LNCAP (cell line): ENCODE measurements around the gene RFC2.

Experiments used
- TF ChIP-seq, protein P1 (sequence below): fragments of 450-650 bp; IDR thresholded peaks from 2 replicates; pipeline ENCODE4 v1.5.1; 2017; ENCODE audit warnings: mild to moderate bottlenecking

Gene RFC2

DNA sequence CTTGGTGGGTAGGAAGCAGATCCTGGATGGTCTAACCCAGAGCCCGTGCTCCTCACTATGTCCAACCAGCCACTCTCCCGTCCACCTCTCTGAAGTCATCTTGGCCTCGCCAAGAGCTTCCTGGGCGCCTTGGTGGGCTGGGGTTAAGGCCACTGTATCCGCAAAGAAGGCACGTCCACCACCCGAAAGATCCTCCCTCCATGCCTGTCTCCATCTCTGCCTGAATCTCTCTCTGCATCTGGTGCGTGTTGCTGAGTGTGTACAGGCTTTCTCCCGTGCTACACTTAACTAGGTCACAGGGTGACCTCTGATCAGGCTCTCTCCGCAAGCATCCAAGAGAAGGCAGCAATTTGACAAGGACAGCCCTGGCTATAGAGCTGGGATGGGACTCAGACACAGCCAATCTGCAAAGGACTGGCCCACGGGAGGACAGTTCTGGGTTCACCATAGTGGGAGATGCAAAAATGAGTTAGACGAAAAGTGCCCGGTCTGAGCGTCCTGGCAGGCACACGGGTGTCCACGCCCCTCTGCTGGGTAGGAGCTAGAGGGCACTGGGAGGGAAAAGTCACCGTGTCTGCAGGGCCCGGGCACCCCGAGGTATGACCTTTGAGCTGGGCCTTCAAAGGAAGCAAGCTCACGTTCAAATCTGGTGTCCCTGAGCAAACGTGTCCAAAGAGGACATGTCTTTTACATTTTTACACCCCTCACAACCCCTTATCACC, 9.4 kb upstream of the RFC2 start:
- TF ChIP-seq, protein P1, sequence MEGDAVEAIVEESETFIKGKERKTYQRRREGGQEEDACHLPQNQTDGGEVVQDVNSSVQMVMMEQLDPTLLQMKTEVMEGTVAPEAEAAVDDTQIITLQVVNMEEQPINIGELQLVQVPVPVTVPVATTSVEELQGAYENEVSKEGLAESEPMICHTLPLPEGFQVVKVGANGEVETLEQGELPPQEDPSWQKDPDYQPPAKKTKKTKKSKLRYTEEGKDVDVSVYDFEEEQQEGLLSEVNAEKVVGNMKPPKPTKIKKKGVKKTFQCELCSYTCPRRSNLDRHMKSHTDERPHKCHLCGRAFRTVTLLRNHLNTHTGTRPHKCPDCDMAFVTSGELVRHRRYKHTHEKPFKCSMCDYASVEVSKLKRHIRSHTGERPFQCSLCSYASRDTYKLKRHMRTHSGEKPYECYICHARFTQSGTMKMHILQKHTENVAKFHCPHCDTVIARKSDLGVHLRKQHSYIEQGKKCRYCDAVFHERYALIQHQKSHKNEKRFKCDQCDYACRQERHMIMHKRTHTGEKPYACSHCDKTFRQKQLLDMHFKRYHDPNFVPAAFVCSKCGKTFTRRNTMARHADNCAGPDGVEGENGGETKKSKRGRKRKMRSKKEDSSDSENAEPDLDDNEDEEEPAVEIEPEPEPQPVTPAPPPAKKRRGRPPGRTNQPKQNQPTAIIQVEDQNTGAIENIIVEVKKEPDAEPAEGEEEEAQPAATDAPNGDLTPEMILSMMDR: no peak

DNA sequence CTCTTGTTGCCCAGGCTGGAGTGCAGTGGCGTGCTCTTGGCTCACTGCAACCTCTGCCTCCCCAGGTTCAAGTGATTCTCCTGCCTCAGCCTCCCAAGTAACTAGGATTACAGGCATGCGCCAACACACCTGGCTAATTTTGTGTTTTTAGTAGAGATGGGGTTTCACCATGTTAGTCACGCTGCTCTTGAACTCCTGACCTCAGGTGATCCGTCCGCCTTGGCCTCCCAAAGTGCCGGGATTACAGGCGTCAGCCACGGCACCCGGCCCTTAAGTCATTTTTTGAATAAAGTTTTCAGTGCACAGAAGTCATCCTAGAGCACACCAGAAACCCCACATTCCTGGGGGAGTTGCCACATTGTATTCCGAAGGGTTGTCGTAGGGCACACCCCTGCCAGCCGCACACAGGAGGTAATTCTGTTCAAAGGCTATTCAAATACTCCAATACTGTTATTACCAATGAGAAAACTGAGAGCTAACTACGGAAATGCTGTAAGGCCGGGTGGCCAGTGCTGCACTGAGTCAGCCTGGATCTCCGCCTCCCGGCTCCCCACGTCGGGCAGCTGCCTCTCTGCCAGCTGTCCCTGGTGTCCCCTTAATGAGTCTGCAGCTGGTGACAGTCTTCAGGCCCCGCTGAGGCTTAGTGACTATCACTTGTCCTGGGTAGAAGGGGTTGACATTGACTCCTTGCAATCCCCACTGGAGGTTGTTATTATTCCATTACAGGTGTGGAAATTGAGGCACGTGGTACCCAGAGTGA, 8.6 kb upstream of the RFC2 start:
- TF ChIP-seq, protein P1: no peak

DNA sequence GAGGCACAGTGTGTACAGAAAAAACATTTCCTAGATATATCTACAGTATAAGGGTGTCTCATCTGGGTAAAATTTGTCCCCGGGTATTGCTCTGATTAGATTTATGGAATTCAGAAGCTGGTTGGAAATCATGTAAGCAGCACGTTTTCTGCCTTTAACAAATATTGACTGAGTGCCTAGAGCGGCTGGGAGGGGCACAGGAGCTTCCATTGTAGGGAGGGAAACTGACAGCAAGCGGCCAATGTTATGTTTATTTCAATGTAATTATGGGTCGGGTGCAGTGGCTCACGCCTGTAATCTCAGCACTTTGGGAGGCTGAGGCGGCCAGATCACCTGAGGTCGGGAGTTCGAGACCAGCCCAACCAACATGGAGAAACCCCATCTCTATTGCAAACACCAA, 4.4 kb upstream of the RFC2 start:
- TF ChIP-seq, protein P1: no peak

DNA sequence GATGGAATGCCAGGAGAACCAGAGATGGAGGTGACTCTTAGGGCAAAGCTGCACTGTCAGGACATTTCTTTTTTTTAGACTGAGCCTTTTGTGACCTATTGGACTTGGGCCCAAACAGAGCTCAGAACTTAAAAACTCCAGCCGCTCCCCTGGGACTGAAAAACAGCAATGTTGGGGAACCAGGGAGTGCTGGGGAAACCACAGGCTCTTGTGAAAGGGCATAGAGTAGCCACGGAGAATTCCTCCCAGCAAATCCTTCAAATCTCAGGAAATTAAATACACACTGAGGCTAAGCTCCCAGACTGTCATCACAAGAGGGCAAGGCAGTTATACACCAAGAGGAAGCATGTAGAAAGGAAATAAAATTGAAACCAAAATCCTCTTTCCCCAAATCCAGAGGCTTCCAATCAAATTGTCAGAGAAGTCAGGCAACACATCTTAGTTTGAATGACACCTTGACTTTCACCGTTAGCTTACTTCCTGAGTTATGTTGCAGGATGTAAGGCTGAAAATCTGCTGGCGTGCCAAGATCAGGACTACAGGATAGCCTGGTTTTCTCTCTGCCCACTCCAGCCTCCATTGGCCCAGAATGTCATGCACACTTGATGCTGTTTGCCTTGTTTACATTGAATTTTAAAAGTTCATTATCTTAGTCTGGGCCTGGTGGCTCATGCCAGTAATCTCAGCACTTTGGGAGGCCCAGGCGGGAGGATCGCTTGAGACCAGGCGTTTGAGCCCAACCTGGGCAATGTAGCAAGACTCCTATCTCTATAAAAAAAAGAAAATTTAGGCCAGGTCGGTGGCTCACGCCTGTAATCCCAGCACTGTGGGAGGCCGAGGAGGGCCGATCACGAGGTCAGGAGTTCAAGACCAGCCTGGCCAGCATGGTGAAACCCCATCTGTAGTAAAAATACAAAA, 2.6 kb upstream of the RFC2 start:
- TF ChIP-seq, protein P1: no peak

DNA sequence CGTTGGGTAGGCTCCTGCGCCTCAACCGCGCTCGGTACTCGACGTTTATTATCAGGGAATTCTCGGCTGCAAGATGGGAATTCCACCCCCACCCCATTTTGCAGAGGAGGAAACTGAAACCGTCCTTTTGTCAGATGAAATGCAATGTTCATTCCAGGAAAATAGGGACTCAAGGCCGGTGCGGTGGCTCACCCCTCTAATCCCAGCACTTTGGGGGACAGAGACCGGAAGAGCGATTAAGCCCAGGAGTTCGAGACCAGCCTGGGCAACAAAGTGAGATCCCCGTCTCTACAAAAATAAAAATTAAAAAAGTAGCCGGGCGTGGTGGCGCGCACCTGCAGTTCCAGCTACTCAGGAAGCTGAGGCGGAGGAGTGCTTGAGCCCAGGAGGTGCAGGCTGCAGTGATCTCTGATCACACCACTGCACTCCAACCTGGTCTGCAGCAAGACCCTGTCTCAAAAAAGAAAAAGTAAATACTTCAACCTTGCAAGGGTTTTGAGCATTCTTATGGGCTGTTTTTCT, 720 bp upstream of the RFC2 start:
- TF ChIP-seq, protein P1: no peak

DNA sequence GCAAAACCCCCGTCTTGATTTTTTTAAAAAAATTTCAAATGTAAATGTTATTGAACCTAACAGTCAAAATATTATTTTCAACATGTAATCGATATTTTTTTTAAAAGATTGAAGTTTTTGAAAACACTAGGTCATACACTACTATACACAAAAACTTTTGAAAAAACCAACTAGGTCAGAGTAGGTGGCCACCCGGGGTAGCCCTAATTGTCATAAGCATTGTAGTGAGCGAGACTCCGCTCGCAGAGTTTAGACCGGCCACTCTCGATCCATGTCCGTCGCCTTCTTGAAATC, 417 bp downstream of the RFC2 start:
- TF ChIP-seq, protein P1: no peak

DNA sequence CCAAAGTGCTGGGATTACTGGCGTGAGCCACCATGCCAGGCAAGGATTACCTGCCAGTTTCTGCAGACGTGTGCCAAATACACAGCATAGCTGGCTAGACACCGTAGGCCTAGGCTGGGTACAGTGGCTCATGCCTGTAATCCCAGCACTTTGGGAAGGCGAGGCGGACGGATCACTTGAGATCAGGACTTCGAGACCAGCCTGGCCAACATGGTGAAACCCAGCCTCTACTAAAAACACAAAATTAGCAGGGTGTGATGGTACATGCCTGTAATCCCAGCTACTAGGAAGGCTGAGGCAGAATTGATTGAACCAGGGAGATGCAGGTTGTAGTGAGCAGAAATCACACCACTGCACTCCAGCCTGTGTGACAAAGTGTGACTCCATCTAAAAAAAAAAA, 868 bp downstream of the RFC2 start:
- TF ChIP-seq, protein P1: no peak
